Melanocyte of skin (primary cell): ENCODE measurements around the gene SCAF8. TPM values are rescaled to one million over a fixed set of nuclear protein-coding genes. Genes with fewer than 3 reads are reported as not detected.

Source experiments
- small RNA-seq, 2 donors: library from RNA; depleted of rRNA; stranded (forward); fragments of <200 nt; gene quantifications; one replicate each; pipeline ENCODE3, GENCODE V24; 2012
- total RNA-seq, 2 donors: library from RNA; depleted of rRNA; stranded (reverse); fragments of >200 nt; gene quantifications; 2 replicates each; pipeline ENCODE4 v1.2.3, GENCODE V29; 2012

The SCAF8 gene, protein sequence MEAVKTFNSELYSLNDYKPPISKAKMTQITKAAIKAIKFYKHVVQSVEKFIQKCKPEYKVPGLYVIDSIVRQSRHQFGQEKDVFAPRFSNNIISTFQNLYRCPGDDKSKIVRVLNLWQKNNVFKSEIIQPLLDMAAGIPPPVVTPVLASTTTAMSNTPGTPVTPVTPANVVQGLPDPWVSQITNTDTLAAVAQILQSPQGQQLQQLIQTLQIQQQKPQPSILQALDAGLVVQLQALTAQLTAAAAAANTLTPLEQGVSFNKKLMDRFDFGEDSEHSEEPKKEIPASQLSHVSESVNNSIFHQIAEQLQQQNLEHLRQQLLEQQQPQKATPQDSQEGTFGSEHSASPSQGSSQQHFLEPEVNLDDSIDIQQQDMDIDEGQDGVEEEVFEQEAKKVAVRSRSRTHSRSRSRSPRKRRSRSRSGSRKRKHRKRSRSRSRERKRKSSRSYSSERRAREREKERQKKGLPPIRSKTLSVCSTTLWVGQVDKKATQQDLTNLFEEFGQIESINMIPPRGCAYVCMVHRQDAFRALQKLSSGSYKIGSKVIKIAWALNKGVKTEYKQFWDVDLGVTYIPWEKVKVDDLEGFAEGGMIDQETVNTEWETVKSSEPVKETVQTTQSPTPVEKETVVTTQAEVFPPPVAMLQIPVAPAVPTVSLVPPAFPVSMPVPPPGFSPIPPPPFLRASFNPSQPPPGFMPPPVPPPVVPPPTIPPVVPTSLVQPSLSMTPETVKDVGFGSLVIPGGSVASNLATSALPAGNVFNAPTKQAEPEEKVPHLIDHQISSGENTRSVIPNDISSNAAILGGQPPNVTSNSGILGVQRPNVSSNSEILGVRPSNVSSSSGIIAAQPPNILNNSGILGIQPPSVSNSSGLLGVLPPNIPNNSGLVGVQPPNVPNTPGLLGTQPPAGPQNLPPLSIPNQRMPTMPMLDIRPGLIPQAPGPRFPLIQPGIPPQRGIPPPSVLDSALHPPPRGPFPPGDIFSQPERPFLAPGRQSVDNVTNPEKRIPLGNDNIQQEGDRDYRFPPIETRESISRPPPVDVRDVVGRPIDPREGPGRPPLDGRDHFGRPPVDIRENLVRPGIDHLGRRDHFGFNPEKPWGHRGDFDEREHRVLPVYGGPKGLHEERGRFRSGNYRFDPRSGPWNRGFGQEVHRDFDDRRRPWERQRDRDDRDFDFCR (N-terminal part only)
- 10 to 100 TPM; 21.3 to 22.0 TPM for total RNA-seq

DNA sequence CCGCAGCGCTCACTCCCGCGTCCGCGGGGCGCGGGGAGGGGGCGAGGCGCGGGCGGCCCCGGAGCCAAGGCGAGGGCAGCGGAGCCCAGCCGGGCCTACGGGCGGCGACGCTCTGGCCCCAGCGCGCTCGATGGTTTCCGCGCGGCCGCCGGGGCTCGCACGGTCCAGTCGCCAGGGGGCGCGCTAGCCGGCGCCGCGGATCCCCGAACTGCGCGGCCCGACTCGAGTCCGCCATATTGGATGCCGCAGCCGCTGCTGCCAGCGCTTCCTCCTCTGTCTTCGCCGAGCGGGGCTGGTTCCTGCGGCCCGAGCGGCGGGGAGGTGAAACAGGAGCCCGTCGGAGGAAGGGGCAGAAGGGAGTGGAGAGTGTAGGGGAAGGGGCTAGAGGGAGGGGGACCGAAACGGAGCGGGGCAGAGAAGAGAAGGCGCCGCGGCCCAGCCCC, at the start of gene SCAF8:
SCAF8 (plus strand) TSS at position 234 of the 443 bp plus-strand sequence. CDS start 485 bp downstream, outside the sequence.

Small RNA genes within 50 kb of the gene (small RNA-seq; reads per million reads assigned to genes)
- gene MIR1273C (0 reads per million in 2 donors), gene RNU6-824P (0 reads per million in 2 donors)

Other genes with a start within 250 kb of the SCAF8 start
- 1 to 10 TPM; 4.8 to 5.7 TPM for gene CNKSR3, start 222.7 kb upstream of the SCAF8 start, total RNA-seq